PFSK-1 (cell line): ENCODE data around the gene MYBPH.

ENCODE experiments used
- POLR2AphosphoS5 ChIP-seq: IDR thresholded peaks from 2 replicates; pipeline ENCODE4 v1.6.1; 2012; ENCODE audit warnings: low read depth, mild to moderate bottlenecking, control low read depth, low read length, moderate library complexity
- REST ChIP-seq, 2 experiments: IDR thresholded peaks; 2 replicates each; pipeline versions ENCODE4 v1.6.1 to v1.8.0; 2011 to 2012; ENCODE audit warnings: low read depth in 2 of 2, low read length in 2 of 2, control low read depth in 1 of 2, inconsistent platforms in 1 of 2, mild to moderate bottlenecking in 1 of 2, moderate library complexity in 1 of 2; ENCODE audit not compliant: insufficient read depth in 1 of 2
- TAF1 ChIP-seq: IDR thresholded peaks from 2 replicates; pipeline ENCODE4 v1.6.1; 2012; ENCODE audit warnings: low read length, control low read depth, borderline replicate concordance; ENCODE audit not compliant: insufficient read depth

DNA sequence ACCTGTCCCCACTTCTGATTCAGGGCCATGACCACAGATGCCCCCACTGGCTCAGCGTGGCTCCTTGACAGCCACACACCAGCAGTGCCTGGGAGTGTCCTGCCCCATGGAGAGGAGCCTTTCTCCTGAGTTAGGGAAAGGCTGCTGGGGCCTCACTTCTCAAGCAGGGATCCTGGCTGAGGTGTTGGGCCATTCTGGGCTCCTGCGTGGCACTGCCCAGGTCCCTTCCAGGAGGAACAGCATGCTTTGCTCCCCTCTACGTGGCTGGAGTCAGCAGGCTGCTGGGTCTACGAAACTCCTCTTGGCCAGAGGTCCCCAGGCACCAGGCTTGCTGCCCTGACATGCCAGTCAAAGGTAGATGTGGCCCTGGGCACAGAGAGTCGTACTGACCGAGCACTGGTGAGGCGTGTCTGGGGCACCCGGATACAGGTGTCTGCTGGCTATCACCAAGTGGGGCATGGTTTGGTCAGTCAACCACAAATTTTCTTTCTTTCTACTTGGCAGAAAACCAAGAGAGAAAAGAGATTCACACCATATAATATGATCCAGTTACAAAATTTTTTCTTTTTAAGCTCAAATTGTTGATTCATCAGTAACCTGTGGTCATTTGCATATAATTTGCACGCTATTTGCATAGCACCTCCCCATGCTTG lies 44.0 kb downstream of the MYBPH start:
- TF ChIP-seq POLR2AphosphoS5 (no peak), REST (IDR thresholded peaks at IDR 0.05; ENCODE audit: insufficient read depth in 1 of 2, low read depth in 2 of 2, low read length in 2 of 2) (no peak), TAF1 (no peak)
